NCI-H187 treated with DMSO at 0.1 percent for 48 hours (cell line): ENCODE results near the gene ZNF805.
"Not testable (repeated sequence)": the region's sequence is repeated elsewhere in the genome, so short reads cannot be mapped to it uniquely, and the experiment has no call there.

Experiments used
- DNase-seq: peaks from one replicate; lab custom pipeline; 2025; lab: John Stamatoyannopoulos, UW

The ZNF805 gene

DNA sequence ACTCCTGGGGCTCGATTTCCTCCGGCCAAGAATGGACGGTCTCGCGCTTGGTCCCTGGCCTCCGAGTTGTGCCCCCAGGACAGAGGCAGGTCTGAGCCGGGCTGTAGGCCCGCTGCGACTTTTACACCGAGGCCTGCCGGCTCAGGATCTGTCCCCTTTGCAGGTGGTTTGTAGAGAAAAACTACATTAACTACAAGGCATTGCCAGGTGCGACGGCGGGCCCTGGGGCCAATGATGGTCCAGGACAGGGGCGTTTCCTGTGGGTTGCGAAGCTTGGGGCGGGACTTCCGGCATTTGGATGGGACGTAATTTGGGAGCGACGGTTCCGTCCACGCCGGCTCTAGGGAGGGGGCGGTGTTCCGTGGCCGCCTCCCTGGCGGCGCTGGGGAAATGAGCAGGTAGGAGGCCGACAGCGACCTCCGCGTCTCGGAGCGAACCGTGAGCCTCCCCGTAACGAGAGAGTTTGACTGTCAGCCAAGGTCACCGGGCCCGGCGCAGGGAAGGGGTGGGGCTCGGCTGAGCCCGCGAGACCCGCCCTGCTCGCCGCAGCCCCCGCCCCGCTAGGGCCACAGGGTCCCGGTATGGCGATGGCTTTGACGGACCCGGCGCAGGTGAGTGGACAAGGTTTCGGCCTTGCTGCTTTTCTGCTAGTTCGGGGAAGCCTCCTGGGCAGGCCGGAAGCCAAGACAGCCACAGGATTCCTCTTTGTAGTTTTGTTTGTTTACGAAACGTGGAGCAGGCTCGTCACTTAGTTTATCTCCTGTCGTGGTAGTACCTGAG, at the start of gene ZNF805:
Gene ZNF805, plus strand, starts transcription at position 322 of the 780 bp plus-strand sequence. Its CDS starts 260 bp downstream, at position 582.
- DNase-seq = peak; percentile 60

- peak; percentile 60 for DNase-seq
Observed at GRCh38 chr19:57191141-57192076, 49.0 kb upstream of the ZNF805 start, which contains the start of gene ZNF264. ZNF264 (plus strand) TSS chr19:57191500; CDS start chr19:57191914, 414 bp downstream.

DNA sequence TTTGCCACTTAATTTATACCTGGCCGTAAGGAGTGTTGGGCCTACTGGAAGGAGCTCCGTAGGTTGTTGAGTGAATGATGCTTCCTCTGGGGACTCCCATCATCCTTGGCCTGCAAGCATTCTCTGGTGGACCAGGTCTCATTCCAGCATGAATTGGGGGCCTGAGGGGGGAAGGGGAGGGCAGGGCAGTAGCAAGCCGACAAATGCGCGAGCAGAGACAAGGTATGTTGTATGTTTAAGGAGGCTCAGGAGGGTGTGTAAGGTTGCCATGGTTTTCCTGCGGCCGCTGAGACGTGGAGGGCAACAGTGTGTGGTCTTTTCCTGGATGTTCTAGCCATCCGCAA, 48.4 kb upstream of the ZNF805 start:
- no peak for DNase-seq

DNA sequence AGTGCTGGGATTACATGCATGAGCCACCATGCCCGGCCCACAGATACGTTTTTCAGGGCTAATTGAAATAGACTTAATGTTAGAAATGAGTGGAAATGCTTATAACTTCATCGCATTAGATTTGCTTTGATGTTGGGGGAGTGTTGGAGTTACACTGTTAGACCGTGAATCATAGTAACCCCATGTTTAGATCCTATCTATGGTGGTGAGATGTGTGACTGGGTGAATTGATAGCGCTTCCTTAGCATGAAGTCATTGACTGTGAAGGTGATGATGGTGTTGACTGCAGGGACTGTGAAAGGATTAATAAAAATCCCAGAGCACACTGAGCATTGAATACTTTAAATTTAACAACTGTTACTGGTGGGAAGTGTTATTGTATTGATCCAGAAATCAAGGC, 47.4 kb upstream of the ZNF805 start:
- no peak for DNase-seq

DNA sequence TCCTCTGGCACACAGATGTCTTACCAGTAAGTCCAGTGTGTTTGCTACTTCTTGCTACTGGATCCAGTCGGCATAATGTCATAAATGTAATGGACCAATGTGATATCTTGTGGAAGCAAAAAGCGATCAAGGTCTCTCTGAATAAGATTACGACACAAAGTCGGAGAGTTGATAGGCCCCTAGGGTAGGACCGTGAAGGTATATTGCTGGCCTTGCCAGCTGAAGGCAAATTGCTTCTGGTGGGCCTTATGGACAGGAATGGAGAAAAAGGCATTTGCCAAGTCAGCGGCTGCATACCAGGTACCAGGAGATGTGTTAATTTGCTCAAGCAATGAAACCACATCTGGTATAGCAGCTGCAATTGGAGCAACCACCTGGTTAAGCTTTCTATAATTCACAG, 42.6 kb upstream of the ZNF805 start:
- DNase-seq = not testable (repeated sequence)

GRCh38 chr19:57202160-57202559, 38.3 kb upstream of the ZNF805 start:
- DNase-seq = no peak

DNA sequence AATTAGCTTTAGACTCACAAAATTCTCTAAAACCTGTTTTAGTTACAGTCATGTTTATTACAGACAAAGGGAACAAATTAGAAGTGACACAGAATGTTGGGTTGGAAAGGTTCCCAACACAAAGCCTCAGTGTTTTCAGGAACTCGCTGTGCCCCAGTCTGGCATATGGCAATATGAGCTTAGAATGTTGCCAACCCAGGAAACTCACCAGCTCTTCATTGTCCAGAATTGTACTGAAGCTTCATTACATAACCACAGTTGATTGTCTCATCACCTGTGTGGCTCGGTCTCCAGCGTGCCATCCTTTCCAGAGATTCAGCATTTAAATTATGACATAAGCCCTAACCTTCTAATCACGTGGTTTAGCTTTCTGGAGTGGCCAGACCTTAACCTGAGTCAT, 30.1 kb upstream of the ZNF805 start:
- no peak for DNase-seq

- DNase-seq = no peak
Observed at GRCh38 chr19:57212109-57212508, 28.3 kb upstream of the ZNF805 start.

GRCh38 chr19:57227502-57227901, 12.9 kb upstream of the ZNF805 start:
- no peak for DNase-seq

GRCh38 chr19:57231686-57232085, 8.7 kb upstream of the ZNF805 start:
- DNase-seq = no peak

- no peak for DNase-seq
Observed at GRCh38 chr19:57233207-57233606, 7.2 kb upstream of the ZNF805 start.

- DNase-seq = no peak
Observed at GRCh38 chr19:57239982-57240310, 486 bp upstream of the ZNF805 start.

DNA sequence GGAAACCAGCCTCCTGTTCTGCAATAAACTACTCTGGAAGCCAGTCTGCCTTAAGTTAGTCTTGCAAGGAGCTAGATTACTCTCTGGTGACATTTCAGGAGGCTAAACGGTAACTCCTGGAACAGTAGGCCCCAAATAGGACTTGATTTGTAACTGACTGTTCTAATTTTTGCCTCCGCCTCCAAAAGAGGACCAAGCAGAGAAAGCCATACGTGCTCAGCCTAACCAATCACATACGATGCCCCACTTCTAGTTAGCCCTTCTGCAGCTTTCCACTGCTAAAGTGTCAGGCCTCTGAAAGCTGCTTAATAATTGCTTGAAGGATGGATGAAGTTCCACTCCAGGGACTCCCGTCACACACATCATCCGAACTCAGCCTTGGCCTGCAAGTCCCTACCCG, 744 bp downstream of the ZNF805 start:
- no peak for DNase-seq

DNA sequence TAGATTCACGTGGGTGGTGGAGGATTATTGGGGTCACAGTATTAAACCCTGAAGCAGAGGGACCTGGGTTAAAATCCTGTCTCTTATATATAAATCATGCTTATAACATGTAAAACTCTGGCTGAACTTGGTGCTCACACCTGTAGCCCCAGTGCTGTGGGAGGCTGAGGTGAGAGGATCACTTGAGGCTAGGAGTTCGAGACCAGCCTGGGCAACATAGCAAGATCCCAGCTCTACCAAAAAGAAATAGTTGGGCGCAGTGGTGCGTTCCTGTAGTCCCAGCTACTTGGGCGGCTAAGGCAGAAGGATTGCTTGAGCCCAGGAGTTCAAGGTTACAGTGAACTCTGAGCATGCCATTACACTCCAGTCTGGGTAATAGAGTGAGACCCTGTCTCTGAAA, 2.4 kb downstream of the ZNF805 start:
- DNase-seq = no peak

DNA sequence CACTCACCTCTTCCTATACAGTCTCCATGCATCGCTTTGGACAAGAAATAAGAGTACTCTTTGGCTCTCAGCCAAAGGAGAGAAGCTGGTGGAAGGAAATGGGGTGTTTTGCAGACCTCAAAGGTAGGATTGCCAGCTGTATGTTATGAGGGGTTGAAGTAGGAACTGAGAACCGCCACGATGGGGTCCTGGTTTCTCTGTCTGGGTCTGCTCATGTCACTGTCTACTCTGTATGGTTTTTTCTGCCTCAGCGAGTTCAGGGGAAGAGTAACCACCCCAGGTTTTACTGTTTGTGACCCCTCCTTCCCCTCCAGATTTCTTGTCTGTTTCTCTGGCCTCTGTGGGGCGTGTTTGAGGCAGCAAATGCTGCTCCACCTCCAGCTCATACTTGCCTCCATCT, 4.1 kb downstream of the ZNF805 start:
- DNase-seq = no peak

DNA sequence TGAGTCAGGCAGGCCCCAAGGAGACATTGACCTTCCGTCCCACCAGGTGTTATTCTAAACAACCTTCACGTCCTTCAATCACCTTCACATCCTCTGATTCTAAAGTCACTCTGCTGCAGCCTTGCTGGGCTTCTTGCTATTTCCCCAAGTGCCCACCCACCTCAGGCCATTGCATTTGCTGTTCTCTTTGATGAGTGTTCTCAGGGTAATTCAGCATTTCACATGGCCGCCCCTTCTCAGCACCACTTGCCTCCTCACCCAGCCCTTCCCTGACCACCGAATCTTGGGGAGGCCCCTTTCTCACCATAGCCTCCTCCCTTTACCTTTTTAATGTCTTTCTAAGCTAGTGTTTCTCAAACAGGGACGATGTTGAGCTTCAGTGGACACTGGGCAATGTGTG, 4.6 kb downstream of the ZNF805 start:
- no peak for DNase-seq

DNA sequence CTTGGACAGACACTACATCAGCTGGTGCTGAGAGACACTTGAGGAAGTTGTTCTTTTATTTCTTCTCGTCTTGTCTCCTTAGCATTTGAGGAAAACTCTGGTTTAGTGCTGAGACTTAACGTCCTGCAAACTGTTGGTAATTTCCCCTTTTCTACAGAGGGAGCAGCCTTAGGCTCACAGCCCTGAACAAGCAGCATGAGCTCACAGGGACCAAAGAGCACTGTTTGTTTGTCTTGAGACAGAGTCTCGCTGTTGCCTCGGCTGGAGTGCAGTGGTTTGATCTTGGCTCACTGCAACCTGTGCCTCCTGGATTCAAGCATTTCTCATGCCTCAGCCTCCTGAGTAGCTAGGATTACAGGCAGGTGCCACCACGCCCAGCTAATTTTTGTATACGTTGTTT, 5.5 kb downstream of the ZNF805 start:
- DNase-seq = no peak

GRCh38 chr19:57248646-57249045, 8.2 kb downstream of the ZNF805 start:
- DNase-seq = no peak

- no peak for DNase-seq
Observed at GRCh38 chr19:57249329-57249728, 8.9 kb downstream of the ZNF805 start.

- DNase-seq = not testable (repeated sequence)
Observed at GRCh38 chr19:57253767-57254166, 13.3 kb downstream of the ZNF805 start.

- DNase-seq = no peak
Observed at GRCh38 chr19:57262044-57262443, 21.6 kb downstream of the ZNF805 start.

GRCh38 chr19:57263244-57263741, 22.9 kb downstream of the ZNF805 start:
- DNase-seq = no peak

- no peak for DNase-seq
Observed at GRCh38 chr19:57267291-57267690, 26.9 kb downstream of the ZNF805 start.
